Gastroesophageal sphincter (tissue), 3 donors: ENCODE results near the gene SKP1.

Experiments
- CTCF ChIP-seq, 4 experiments: fragments of 200-600 bp in 2 of 4; fragments of 450-650 bp in 2 of 4; sonication (generic) in 1 of 4; IDR thresholded peaks; one replicate each; pipeline ENCODE4 v1.5.1; 2017 to 2019; ENCODE audit warnings: antibody characterized with exemption in 4 of 4, mild to moderate bottlenecking in 2 of 4, moderate library complexity in 2 of 4
- EP300 ChIP-seq: sonication (generic); formaldehyde crosslinking; IDR thresholded peaks from one replicate; pipeline ENCODE4 v1.6.1; 2017; ENCODE audit warnings: antibody characterized with exemption, mild to moderate bottlenecking
- POLR2A ChIP-seq, 2 donors: fragments of 450-650 bp; IDR thresholded peaks; one replicate each; pipeline ENCODE4 v1.6.1; 2017; ENCODE audit warnings: antibody characterized with exemption in 2 of 2, mild to moderate bottlenecking in 2 of 2, moderate library complexity in 1 of 2
- POLR2AphosphoS5 ChIP-seq: sonication (generic); formaldehyde crosslinking; IDR thresholded peaks from one replicate; pipeline ENCODE4 v1.6.1; 2017; ENCODE audit warnings: antibody characterized with exemption

- TF ChIP-seq CTCF (IDR thresholded peaks at IDR 0.05) (no peak), POLR2AphosphoS5 (no peak), POLR2A (IDR thresholded peaks at IDR 0.05) (no peak), EP300 (no peak)
Measured at GRCh38 chr5:134178096-134178419, 1.3 kb upstream of the SKP1 start.
